Adrenal gland (tissue), 12 donors: ENCODE data around the gene PRR12. TPM values are rescaled to one million over a fixed set of nuclear protein-coding genes. Genes with fewer than 3 reads are reported as not detected.

ENCODE experiments used
- DNase-seq, 7 donors: peaks; one replicate each; pipeline ENCODE4 v3.0.0-alpha.2; 2019 to 2020
- H3K27ac ChIP-seq, 5 donors: fragments of 200-600 bp; sonication (generic) in 4 of 5; 1 replicate in 3 of 5; 2 replicates in 2 of 5; pipeline versions ENCODE4 v1.5.1 to v1.8.0; 2016 to 2020; ENCODE audit warnings: mild to moderate bottlenecking in 1 of 5
- H3K27me3 ChIP-seq: fragments of 200-600 bp; 2 replicates; pipeline ENCODE4 v1.8.0; 2021
- H3K36me3 ChIP-seq, 2 donors: fragments of 200-600 bp; replicated peaks in 1 of 2; 1 replicate in 1 of 2; 2 replicates in 1 of 2; pipeline versions ENCODE4 v1.5.1 to v1.8.0; 2018 to 2022
- H3K4me1 ChIP-seq, 2 donors: fragments of 200-600 bp; replicated peaks in 1 of 2; 1 replicate in 1 of 2; 2 replicates in 1 of 2; pipeline versions ENCODE4 v1.5.1 to v1.8.0; 2018 to 2021
- H3K4me3 ChIP-seq, 4 donors: fragments of 200-600 bp; sonication (generic) in 3 of 4; one replicate each; pipeline ENCODE4 v1.5.1; 2016 to 2018
- H3K9me3 ChIP-seq, 3 donors: fragments of 200-600 bp; sonication (generic) in 1 of 3; replicated peaks in 1 of 3; 1 replicate in 2 of 3; 2 replicates in 1 of 3; pipeline versions ENCODE4 v1.5.1 to v1.8.0; 2016 to 2021
- POLR2A ChIP-seq, 2 donors: fragments of 450-650 bp; IDR thresholded peaks; one replicate each; pipeline ENCODE4 v1.6.1; 2017; ENCODE audit warnings: antibody characterized with exemption in 2 of 2, mild to moderate bottlenecking in 2 of 2, moderate library complexity in 1 of 2
- WGBS, 4 donors: extraction: QIAGEN DNeasy Blood & Tissue Kit in 2 of 4; methylation state at CpG; one replicate each; pipeline versions ENCODE4 v1.1.5 to v1.1.7; 2013 to 2017; 5-methylcytosine and 5-hydroxymethylcytosine counted together
- intact Hi-C, 2 donors: fragments of 100-400 bp; cut with DNase I; formaldehyde crosslinking; loops; one replicate each; pipeline versions ENCODE4 v1.14.1 to v1.15.0; 2022 to 2023
- polyA plus RNA-seq, 3 donors: library from polyadenylated mRNA; stranded (reverse); fragments of 200-250 nt in 2 of 3; fragments of 350-450 nt in 1 of 3; fragmentation: Illumina TruSeq in 1 of 3; extraction: RNeasy Lipid Tissue Mini Kit (QIAGEN cat#74804) in 1 of 3; gene quantifications; one replicate each; pipeline ENCODE4 v1.2.3, GENCODE V29; 2013 to 2014
- total RNA-seq, 9 donors: library from RNA; depleted of rRNA in 4 of 9; stranded (reverse); fragments of >200 nt in 4 of 9; fragments of 120-200 nt in 1 of 9; fragmentation: NEBNext Ultra II Directional in 1 of 9; extraction: Animal tissue kit (Norgen Biotek cat#: 25700) in 1 of 9; gene quantifications; one replicate each; pipeline versions ENCODE4 v1.1.0 to v1.2.4, GENCODE V29; 2013 to 2023
- TF ChIP-seq, protein P1 (sequence below), 6 experiments: fragments of 450-650 bp in 4 of 6; fragments of 200-600 bp in 2 of 6; sonication (generic) in 1 of 6; IDR thresholded peaks; 1 replicate in 5 of 6; 2 replicates in 1 of 6; pipeline versions ENCODE4 v1.5.1 to v1.8.0; 2016 to 2021; ENCODE audit warnings: antibody characterized with exemption in 6 of 6, mild to moderate bottlenecking in 2 of 6, moderate library complexity in 1 of 6
- donor health status: healthy with polysubstance abuse.
- donor health status: Bipolar disorder and iron deficiency.
- donor health status: DM: yes; HTN: yes; CAD: no.
- donor health status: DM: no; HTN: no; CAD: no.
- donor health status: DM: no; HTN: no; CAD: no.
- donor health status: DM: yes; HTN: yes; CAD: no.

Gene PRR12
- total and polyA plus RNA-seq, 12 donors, result 2.9 to 49.8 (median 16.2) TPM

DNA sequence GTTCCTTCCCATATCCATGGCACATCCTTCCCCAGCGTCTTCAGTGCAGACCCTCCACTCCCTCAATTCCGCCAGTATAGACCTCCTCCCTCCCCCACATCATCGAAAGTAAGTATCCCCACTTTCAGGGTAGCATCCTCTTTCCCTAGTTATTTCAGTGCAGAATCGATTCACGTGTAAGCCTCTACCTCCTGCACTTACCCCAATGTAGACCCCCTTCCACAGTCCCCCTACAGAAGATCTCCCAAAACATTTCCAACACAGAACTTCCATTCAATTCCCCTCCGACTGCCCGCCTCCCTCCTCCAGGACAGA is 74.0 kb downstream of the PRR12 start:
- intact Hi-C loops, result no loop called here
- DNase-seq, result no peak
- WGBS, 4 donors, result 0 to 1% (median 0%) methylated on average over 7 of the region's 7 CpGs
- no peaks in the 10 kb centered on the region for H3K9me3 ChIP-seq
- peaks cover 0 to 27% of the 10 kb centered on the region in 2 donors for H3K36me3 ChIP-seq
- peak overlapping the region; percentile 53 to 79 (median 65) for H3K4me3 ChIP-seq
- peak overlapping the region; percentile 72 to 92 (median 86) for H3K27ac ChIP-seq
- peaks cover 14 to 17% of the 10 kb centered on the region in 2 donors for H3K4me1 ChIP-seq
- no peaks in the 10 kb centered on the region for H3K27me3 ChIP-seq
- no peak for TF ChIP-seq POLR2A (IDR thresholded peaks at IDR 0.05)
- TF ChIP-seq, protein P1, sequence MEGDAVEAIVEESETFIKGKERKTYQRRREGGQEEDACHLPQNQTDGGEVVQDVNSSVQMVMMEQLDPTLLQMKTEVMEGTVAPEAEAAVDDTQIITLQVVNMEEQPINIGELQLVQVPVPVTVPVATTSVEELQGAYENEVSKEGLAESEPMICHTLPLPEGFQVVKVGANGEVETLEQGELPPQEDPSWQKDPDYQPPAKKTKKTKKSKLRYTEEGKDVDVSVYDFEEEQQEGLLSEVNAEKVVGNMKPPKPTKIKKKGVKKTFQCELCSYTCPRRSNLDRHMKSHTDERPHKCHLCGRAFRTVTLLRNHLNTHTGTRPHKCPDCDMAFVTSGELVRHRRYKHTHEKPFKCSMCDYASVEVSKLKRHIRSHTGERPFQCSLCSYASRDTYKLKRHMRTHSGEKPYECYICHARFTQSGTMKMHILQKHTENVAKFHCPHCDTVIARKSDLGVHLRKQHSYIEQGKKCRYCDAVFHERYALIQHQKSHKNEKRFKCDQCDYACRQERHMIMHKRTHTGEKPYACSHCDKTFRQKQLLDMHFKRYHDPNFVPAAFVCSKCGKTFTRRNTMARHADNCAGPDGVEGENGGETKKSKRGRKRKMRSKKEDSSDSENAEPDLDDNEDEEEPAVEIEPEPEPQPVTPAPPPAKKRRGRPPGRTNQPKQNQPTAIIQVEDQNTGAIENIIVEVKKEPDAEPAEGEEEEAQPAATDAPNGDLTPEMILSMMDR (IDR thresholded peaks at IDR 0.05), result no peak

DNA sequence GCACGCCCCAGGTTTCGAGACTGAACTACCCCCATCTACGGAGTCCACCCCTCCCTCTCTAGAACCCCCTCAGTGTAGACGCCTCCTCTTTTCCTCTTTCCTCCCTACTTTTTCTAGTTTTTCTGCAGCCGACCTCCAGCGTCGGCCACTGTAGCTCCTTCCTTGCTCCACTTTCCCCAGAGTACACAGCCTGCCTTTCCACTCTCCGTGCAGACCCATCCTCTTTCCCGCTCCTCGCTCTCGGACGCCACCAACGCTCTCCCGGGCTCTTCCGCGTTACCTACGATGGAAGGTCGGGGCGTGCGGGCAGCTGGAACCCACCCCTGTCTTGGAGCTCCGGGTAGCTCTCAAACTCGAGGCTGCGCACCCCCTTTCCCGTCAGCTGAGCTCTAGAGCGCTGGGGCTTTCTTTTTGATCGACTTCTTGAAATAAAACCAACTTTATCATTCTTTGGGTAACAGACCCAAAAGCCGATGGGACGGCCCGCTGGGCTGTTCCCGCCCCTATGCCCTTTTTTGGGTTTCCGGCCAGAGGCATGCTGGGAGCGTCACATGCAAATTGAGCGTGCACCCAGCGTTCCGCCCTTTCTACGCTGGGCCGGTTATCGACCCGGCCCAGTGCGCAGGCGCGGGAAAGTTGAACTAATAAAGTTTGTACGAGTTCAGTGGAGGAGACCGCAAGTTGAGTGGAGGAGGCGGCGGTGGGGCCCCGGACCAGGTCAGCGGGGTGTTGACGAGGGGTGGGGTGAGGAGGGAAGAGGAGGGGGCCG is 74.6 kb downstream of the PRR12 start, which contains the start of the genes BCL2L12 and IRF3:
Gene BCL2L12 (plus strand): TSS at position 583 of the 769 bp plus-strand sequence. CDS start 760 bp downstream, outside the sequence.
Gene IRF3 (minus strand): TSS at position 507 of the 769 bp plus-strand sequence. CDS start 1,019 bp downstream, outside the sequence.
- WGBS, 4 donors, result 0% methylated on average over 46 to 50 of the region's 50 CpGs
- Histone ChIP-seq H3K4me1 (peaks cover 14 to 17% of the 10 kb centered on the region in 2 donors), H3K27ac (peak within 1 kb of the TSS; percentile 72 to 92 (median 86)), H3K27me3 (no peaks in the 10 kb centered on the region), H3K4me3 (peak within 1 kb of the TSS; percentile 53 to 79 (median 65)), H3K9me3 (no peaks in the 10 kb centered on the region), H3K36me3 (peaks cover 0 to 22% of the 10 kb centered on the region in 2 donors)
- DNase-seq, result peak; percentile 98 to 99 (median 99)
- TF ChIP-seq, protein P1 (IDR thresholded peaks at IDR 0.05), result no peak
- peak; percentile 50 to 77 for TF ChIP-seq POLR2A (IDR thresholded peaks at IDR 0.05)
- intact Hi-C loops, result no loop called here

DNA sequence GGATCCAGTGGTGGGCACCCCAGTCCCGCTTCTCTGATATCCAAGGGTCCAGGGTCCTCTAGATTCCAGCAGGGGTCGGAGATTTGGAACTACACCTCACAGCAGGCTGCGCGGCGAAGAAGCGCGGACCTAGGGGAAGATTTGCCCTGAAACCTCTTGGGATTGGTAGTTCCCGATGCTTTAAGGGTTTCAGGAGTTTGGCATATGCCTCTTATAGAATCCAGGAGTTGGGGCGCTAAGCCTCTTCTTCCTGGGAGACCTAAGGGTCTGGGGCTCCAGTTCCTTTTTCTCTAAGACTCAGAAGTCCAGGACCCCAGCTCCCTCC is 75.1 kb downstream of the PRR12 start:
- intact Hi-C loops, result no loop called here
- 0 to 4% (median 1%) methylated on average over 3 to 9 of the region's 9 CpGs for WGBS, 4 donors
- Histone ChIP-seq H3K27me3 (no peaks in the 10 kb centered on the region), H3K36me3 (peaks cover 0 to 19% of the 10 kb centered on the region in 2 donors), H3K9me3 (no peaks in the 10 kb centered on the region), H3K4me3 (peak overlapping the region in 3 of 4 donors; percentile 25 to 69 (median 61)), H3K4me1 (peaks cover 14 to 17% of the 10 kb centered on the region in 2 donors), H3K27ac (peak overlapping the region in 3 of 5 donors; percentile 34 to 92 (median 86))
- DNase-seq, result no peak
- TF ChIP-seq, protein P1 (IDR thresholded peaks at IDR 0.05), result peak in 1 of 6 experiments; percentile 10
- TF ChIP-seq POLR2A (IDR thresholded peaks at IDR 0.05), result no peak

DNA sequence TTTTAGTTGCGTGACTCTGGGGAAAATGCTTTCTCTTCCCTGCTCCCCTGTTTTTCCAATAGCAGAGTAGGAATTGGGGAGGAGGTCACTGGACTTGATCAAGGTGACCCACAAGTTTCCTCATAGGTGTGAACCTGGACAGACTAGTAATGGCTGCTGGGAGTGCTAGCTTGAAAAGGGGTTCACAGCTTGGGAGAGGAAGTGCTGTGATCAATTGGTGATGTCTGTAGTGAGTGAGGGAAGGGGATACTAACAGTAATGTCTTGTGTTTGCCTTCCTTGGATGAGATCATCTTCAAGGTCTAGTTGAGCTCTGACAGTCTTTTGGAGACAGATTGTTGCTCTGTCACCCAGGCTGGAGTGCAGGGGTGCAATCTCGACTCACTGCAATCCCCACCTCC is 76.5 kb downstream of the PRR12 start:
- H3K36me3 ChIP-seq, result peaks cover 0 to 5% of the 10 kb centered on the region in 2 donors
- no peak overlapping the region for H3K4me3 ChIP-seq
- no peak for DNase-seq
- no peak overlapping the region for H3K27ac ChIP-seq
- peaks cover 14 to 17% of the 10 kb centered on the region in 2 donors for H3K4me1 ChIP-seq
- no peaks in the 10 kb centered on the region for H3K27me3 ChIP-seq
- H3K9me3 ChIP-seq, result no peaks in the 10 kb centered on the region
- TF ChIP-seq, protein P1 (IDR thresholded peaks at IDR 0.05), result no peak
- no peak for TF ChIP-seq POLR2A (IDR thresholded peaks at IDR 0.05)
- WGBS, 4 donors, result 69 to 91% (median 71%) methylated on average over 1 to 2 of the region's 2 CpGs
- intact Hi-C loops, result no loop called here
